Skeletal muscle tissue (tissue), 4 donors: ENCODE data around the gene PLXDC2. TPM values are rescaled to one million over a fixed set of nuclear protein-coding genes. Genes with fewer than 3 reads are reported as not detected.
A peak's percentile ranks its signal among the peaks of the same experiment; 100 is the strongest.
"Not testable (repeated sequence)": the region's sequence is repeated elsewhere in the genome, so short reads cannot be mapped to it uniquely, and the experiment has no call there.

Experiments
- H3K27ac ChIP-seq: one replicate; pipeline ENCODE4 v1.7.0; 2013; ENCODE audit warnings: mild to moderate bottlenecking, low read depth, low read length, inconsistent platforms
- H3K27me3 ChIP-seq, 3 donors: one replicate each; pipeline ENCODE4 v1.7.0; 2013; ENCODE audit warnings: low read length in 3 of 3; ENCODE audit not compliant: control insufficient read depth in 3 of 3, insufficient read depth in 3 of 3
- H3K36me3 ChIP-seq, 3 donors: one replicate each; pipeline ENCODE4 v1.7.0; 2013; ENCODE audit warnings: low read length in 3 of 3; ENCODE audit not compliant: control insufficient read depth in 3 of 3, insufficient read depth in 3 of 3
- H3K4me1 ChIP-seq, 3 donors: one replicate each; pipeline ENCODE4 v1.7.0; 2013; ENCODE audit warnings: low read length in 3 of 3, mild to moderate bottlenecking in 3 of 3; ENCODE audit not compliant: control insufficient read depth in 3 of 3, insufficient read depth in 3 of 3
- H3K4me3 ChIP-seq, 3 donors: one replicate each; pipeline ENCODE4 v1.7.0; 2013; ENCODE audit warnings: low read length in 3 of 3
- H3K9ac ChIP-seq, 3 donors: one replicate each; pipeline ENCODE4 v1.7.0; 2013; ENCODE audit warnings: low read length in 3 of 3, mild to moderate bottlenecking in 3 of 3, moderate library complexity in 2 of 3, low read depth in 1 of 3
- H3K9me3 ChIP-seq, 3 donors: one replicate each; pipeline ENCODE4 v1.7.0; 2013; ENCODE audit warnings: low read length in 3 of 3; ENCODE audit not compliant: control insufficient read depth in 3 of 3
- total RNA-seq: library from RNA; depleted of rRNA; stranded (reverse); fragments of >200 nt; gene quantifications from one replicate; pipeline ENCODE4 v1.2.3, GENCODE V29; 2014
- donor health status: Osteomylitis.

Gene PLXDC2
- 23.0 TPM for total RNA-seq

GRCh38 chr10:19816411-19817230 is at the start of gene PLXDC2:
TSS of gene PLXDC2 (plus strand) at chr10:19816432.
- Histone ChIP-seq H3K9me3 (no peaks in the 10 kb centered on the region), H3K27me3 (peaks cover 0 to 19% (median 4%) of the 10 kb centered on the region in 3 donors), H3K9ac (peak within 1 kb of the TSS; percentile 73 to 90 (median 81)), H3K4me1 (peaks cover 2 to 13% (median 11%) of the 10 kb centered on the region in 3 donors), H3K36me3 (no peaks in the 10 kb centered on the region), H3K4me3 (peak within 1 kb of the TSS; percentile 83 to 99 (median 90)), H3K27ac (peak within 1 kb of the TSS; percentile 67)

- no peaks in the 10 kb centered on the region for H3K9me3 ChIP-seq
- no peak overlapping the region for H3K4me3 ChIP-seq
These were observed 48.4 kb upstream of the PLXDC2 start for GRCh38 chr10:19767876-19768275.

GRCh38 chr10:19769826-19770225 is 46.4 kb upstream of the PLXDC2 start:
- not testable (repeated sequence) for H3K36me3 ChIP-seq, H3K27me3 ChIP-seq, H3K4me3 ChIP-seq, H3K27ac ChIP-seq, H3K9ac ChIP-seq, H3K9me3 ChIP-seq, H3K4me1 ChIP-seq

More at GRCh38 chr10:19767876-19768275, 48.4 kb upstream of the PLXDC2 start:
- Histone ChIP-seq H3K27me3 (no peaks in the 10 kb centered on the region), H3K9ac (no peak overlapping the region), H3K27ac (no peak overlapping the region), H3K4me1 (no peaks in the 10 kb centered on the region), H3K36me3 (no peaks in the 10 kb centered on the region)

- Histone ChIP-seq H3K9ac (no peak overlapping the region), H3K27ac (no peak overlapping the region), H3K27me3 (no peaks in the 10 kb centered on the region), H3K36me3 (no peaks in the 10 kb centered on the region), H3K4me3 (no peak overlapping the region), H3K9me3 (no peaks in the 10 kb centered on the region), H3K4me1 (no peaks in the 10 kb centered on the region)
These were observed 43.3 kb upstream of the PLXDC2 start for GRCh38 chr10:19772972-19773371.

GRCh38 chr10:19775296-19775695 is 40.9 kb upstream of the PLXDC2 start:
- no peaks in the 10 kb centered on the region for H3K4me1 ChIP-seq
- H3K27ac ChIP-seq = no peak overlapping the region
- no peak overlapping the region for H3K9ac ChIP-seq
- no peak overlapping the region for H3K4me3 ChIP-seq
- no peaks in the 10 kb centered on the region for H3K36me3 ChIP-seq
- H3K9me3 ChIP-seq = no peaks in the 10 kb centered on the region
- H3K27me3 ChIP-seq = no peaks in the 10 kb centered on the region

- H3K27ac ChIP-seq = no peak overlapping the region
- H3K9ac ChIP-seq = no peak overlapping the region
- no peaks in the 10 kb centered on the region for H3K9me3 ChIP-seq
- no peak overlapping the region for H3K4me3 ChIP-seq
- no peaks in the 10 kb centered on the region for H3K4me1 ChIP-seq
- H3K27me3 ChIP-seq = no peaks in the 10 kb centered on the region
- no peaks in the 10 kb centered on the region for H3K36me3 ChIP-seq
These were observed 38.4 kb upstream of the PLXDC2 start for GRCh38 chr10:19777806-19778205.

- Histone ChIP-seq H3K9me3 (no peaks in the 10 kb centered on the region), H3K4me1 (no peaks in the 10 kb centered on the region), H3K9ac (no peak overlapping the region)
These were observed 37.2 kb upstream of the PLXDC2 start for GRCh38 chr10:19778996-19779395.

GRCh38 chr10:19782430-19783089 is 33.7 kb upstream of the PLXDC2 start:
- H3K9me3 ChIP-seq = no peaks in the 10 kb centered on the region
- H3K4me3 ChIP-seq = no peak overlapping the region
- H3K4me1 ChIP-seq = no peaks in the 10 kb centered on the region
- no peaks in the 10 kb centered on the region for H3K27me3 ChIP-seq
- H3K27ac ChIP-seq = no peak overlapping the region
- no peak overlapping the region for H3K9ac ChIP-seq
- no peaks in the 10 kb centered on the region for H3K36me3 ChIP-seq

More at GRCh38 chr10:19778996-19779395, 37.2 kb upstream of the PLXDC2 start:
- Histone ChIP-seq H3K4me3 (no peak overlapping the region), H3K27ac (no peak overlapping the region), H3K27me3 (no peaks in the 10 kb centered on the region), H3K36me3 (no peaks in the 10 kb centered on the region)

- Histone ChIP-seq H3K27me3 (no peaks in the 10 kb centered on the region), H3K4me3 (no peak overlapping the region), H3K36me3 (no peaks in the 10 kb centered on the region), H3K4me1 (no peaks in the 10 kb centered on the region), H3K9me3 (no peaks in the 10 kb centered on the region), H3K9ac (no peak overlapping the region), H3K27ac (no peak overlapping the region)
These were observed 32.5 kb upstream of the PLXDC2 start for GRCh38 chr10:19783721-19784120.

- Histone ChIP-seq H3K4me3 (no peak overlapping the region), H3K27me3 (no peaks in the 10 kb centered on the region), H3K9ac (no peak overlapping the region), H3K4me1 (no peaks in the 10 kb centered on the region), H3K27ac (no peak overlapping the region), H3K36me3 (no peaks in the 10 kb centered on the region), H3K9me3 (no peaks in the 10 kb centered on the region)
These were observed 30.9 kb upstream of the PLXDC2 start for GRCh38 chr10:19785366-19785765.
